Adrenal gland (tissue), 12 donors: ENCODE results near the gene ARAP2. TPM values are rescaled to one million over a fixed set of nuclear protein-coding genes. Genes with fewer than 3 reads are reported as not detected.

Experiments
- DNase-seq, 7 donors: peaks; one replicate each; pipeline ENCODE4 v3.0.0-alpha.2; 2019 to 2020
- H3K27ac ChIP-seq, 5 donors: fragments of 200-600 bp; sonication (generic) in 4 of 5; 1 replicate in 3 of 5; 2 replicates in 2 of 5; pipeline versions ENCODE4 v1.5.1 to v1.8.0; 2016 to 2020; ENCODE audit warnings: mild to moderate bottlenecking in 1 of 5
- H3K27me3 ChIP-seq: fragments of 200-600 bp; 2 replicates; pipeline ENCODE4 v1.8.0; 2021
- H3K36me3 ChIP-seq, 2 donors: fragments of 200-600 bp; replicated peaks in 1 of 2; 1 replicate in 1 of 2; 2 replicates in 1 of 2; pipeline versions ENCODE4 v1.5.1 to v1.8.0; 2018 to 2022
- H3K4me1 ChIP-seq, 2 donors: fragments of 200-600 bp; replicated peaks in 1 of 2; 1 replicate in 1 of 2; 2 replicates in 1 of 2; pipeline versions ENCODE4 v1.5.1 to v1.8.0; 2018 to 2021
- H3K4me3 ChIP-seq, 4 donors: fragments of 200-600 bp; sonication (generic) in 3 of 4; one replicate each; pipeline ENCODE4 v1.5.1; 2016 to 2018
- H3K9me3 ChIP-seq, 3 donors: fragments of 200-600 bp; sonication (generic) in 1 of 3; replicated peaks in 1 of 3; 1 replicate in 2 of 3; 2 replicates in 1 of 3; pipeline versions ENCODE4 v1.5.1 to v1.8.0; 2016 to 2021
- POLR2A ChIP-seq, 2 donors: fragments of 450-650 bp; IDR thresholded peaks; one replicate each; pipeline ENCODE4 v1.6.1; 2017; ENCODE audit warnings: antibody characterized with exemption in 2 of 2, mild to moderate bottlenecking in 2 of 2, moderate library complexity in 1 of 2
- WGBS, 4 donors: extraction: QIAGEN DNeasy Blood & Tissue Kit in 2 of 4; methylation state at CpG; one replicate each; pipeline versions ENCODE4 v1.1.5 to v1.1.7; 2013 to 2017; 5-methylcytosine and 5-hydroxymethylcytosine counted together
- intact Hi-C, 2 donors: fragments of 100-400 bp; cut with DNase I; formaldehyde crosslinking; loops; one replicate each; pipeline versions ENCODE4 v1.14.1 to v1.15.0; 2022 to 2023
- polyA plus RNA-seq, 3 donors: library from polyadenylated mRNA; stranded (reverse); fragments of 200-250 nt in 2 of 3; fragments of 350-450 nt in 1 of 3; fragmentation: Illumina TruSeq in 1 of 3; extraction: RNeasy Lipid Tissue Mini Kit (QIAGEN cat#74804) in 1 of 3; gene quantifications; one replicate each; pipeline ENCODE4 v1.2.3, GENCODE V29; 2013 to 2014
- total RNA-seq, 9 donors: library from RNA; depleted of rRNA in 4 of 9; stranded (reverse); fragments of >200 nt in 4 of 9; fragments of 120-200 nt in 1 of 9; fragmentation: NEBNext Ultra II Directional in 1 of 9; extraction: Animal tissue kit (Norgen Biotek cat#: 25700) in 1 of 9; gene quantifications; one replicate each; pipeline versions ENCODE4 v1.1.0 to v1.2.4, GENCODE V29; 2013 to 2023
- TF ChIP-seq, protein P1 (sequence below), 6 experiments: fragments of 450-650 bp in 4 of 6; fragments of 200-600 bp in 2 of 6; sonication (generic) in 1 of 6; IDR thresholded peaks; 1 replicate in 5 of 6; 2 replicates in 1 of 6; pipeline versions ENCODE4 v1.5.1 to v1.8.0; 2016 to 2021; ENCODE audit warnings: antibody characterized with exemption in 6 of 6, mild to moderate bottlenecking in 2 of 6, moderate library complexity in 1 of 6
- donor health status: healthy with polysubstance abuse.
- donor health status: Bipolar disorder and iron deficiency.
- donor health status: DM: yes; HTN: yes; CAD: no.
- donor health status: DM: no; HTN: no; CAD: no.
- donor health status: DM: no; HTN: no; CAD: no.
- donor health status: DM: yes; HTN: yes; CAD: no.

Gene ARAP2
- total and polyA plus RNA-seq, 12 donors, result 0.81 to 23.7 (median 4.4) TPM

- H3K4me3 ChIP-seq, result no peak overlapping the region
- no peak for DNase-seq
- TF ChIP-seq, protein P1, sequence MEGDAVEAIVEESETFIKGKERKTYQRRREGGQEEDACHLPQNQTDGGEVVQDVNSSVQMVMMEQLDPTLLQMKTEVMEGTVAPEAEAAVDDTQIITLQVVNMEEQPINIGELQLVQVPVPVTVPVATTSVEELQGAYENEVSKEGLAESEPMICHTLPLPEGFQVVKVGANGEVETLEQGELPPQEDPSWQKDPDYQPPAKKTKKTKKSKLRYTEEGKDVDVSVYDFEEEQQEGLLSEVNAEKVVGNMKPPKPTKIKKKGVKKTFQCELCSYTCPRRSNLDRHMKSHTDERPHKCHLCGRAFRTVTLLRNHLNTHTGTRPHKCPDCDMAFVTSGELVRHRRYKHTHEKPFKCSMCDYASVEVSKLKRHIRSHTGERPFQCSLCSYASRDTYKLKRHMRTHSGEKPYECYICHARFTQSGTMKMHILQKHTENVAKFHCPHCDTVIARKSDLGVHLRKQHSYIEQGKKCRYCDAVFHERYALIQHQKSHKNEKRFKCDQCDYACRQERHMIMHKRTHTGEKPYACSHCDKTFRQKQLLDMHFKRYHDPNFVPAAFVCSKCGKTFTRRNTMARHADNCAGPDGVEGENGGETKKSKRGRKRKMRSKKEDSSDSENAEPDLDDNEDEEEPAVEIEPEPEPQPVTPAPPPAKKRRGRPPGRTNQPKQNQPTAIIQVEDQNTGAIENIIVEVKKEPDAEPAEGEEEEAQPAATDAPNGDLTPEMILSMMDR (IDR thresholded peaks at IDR 0.05), result no peak
- no peak for TF ChIP-seq POLR2A (IDR thresholded peaks at IDR 0.05)
- no peak overlapping the region for H3K27ac ChIP-seq
- H3K4me1 ChIP-seq, result no peaks in the 10 kb centered on the region
- WGBS, 4 donors, result 29 to 42% (median 39%) methylated on average over 2 of the region's 2 CpGs
- no peaks in the 10 kb centered on the region for H3K27me3 ChIP-seq
- H3K36me3 ChIP-seq, result no peaks in the 10 kb centered on the region
- intact Hi-C loops, result no loop called here
- peaks cover 0 to 2% (median 0%) of the 10 kb centered on the region in 3 donors for H3K9me3 ChIP-seq
These were observed 44.6 kb upstream of the ARAP2 start for GRCh38 chr4:36288731-36289426.

DNA sequence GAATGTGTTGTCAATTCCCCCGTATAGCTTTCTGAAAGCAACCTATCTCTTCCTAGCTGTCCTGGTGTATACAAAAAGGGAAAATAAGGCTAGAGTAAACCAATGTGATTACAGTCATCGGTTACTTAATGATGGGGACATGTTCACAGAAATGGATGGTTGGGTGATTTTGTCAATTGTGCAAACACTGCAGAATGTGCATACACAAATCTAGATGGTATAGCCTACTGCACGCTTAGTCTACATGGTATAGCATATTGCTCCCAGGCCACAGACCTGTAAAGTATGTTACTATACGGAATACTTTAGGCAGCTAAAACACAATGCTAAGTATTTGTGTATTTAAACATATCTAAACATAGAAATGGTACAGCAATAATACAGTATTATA is 42.2 kb upstream of the ARAP2 start:
- 72 to 88% (median 82%) methylated on average over 4 of the region's 4 CpGs for WGBS, 4 donors

DNA sequence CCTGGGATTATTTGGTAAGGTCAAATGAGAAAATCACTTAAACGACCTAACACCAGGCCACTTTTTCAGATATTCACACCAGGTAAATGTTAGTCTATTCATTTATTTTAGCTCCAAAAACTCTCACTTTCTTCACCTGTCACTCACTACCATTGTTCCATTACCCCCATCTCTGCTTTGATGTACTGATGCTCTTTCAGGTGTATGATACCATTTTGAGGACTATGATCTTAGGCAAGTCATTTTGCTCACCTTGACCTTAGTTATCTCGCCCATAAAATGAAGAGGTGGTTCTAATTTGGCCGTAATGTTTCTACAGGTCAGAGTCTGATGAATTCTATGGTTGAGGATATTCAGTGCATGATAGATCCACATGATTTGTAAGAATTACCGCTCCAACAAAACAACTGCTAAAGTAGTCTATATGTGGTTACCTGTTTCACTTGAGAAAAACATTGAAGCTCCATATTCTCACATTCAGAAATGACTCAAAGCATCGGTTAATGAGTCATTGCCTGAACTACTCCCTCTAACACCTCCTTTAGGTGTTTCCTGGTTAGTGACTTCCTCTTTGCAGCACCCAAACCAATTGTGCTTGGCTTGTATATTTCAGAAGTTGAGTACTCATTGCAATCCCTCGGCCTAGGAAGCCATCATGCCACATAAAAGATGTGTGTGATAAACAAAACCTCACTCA is 41.6 kb upstream of the ARAP2 start:
- intact Hi-C loops, result no loop called here

More for the DNA sequence above, 42.2 kb upstream of the ARAP2 start:
- TF ChIP-seq POLR2A (IDR thresholded peaks at IDR 0.05), result no peak
- TF ChIP-seq, protein P1 (IDR thresholded peaks at IDR 0.05), result no peak
- no peak for DNase-seq
- Histone ChIP-seq H3K36me3 (no peaks in the 10 kb centered on the region), H3K27me3 (no peaks in the 10 kb centered on the region), H3K4me1 (no peaks in the 10 kb centered on the region), H3K9me3 (peaks cover 0 to 2% (median 0%) of the 10 kb centered on the region in 3 donors), H3K4me3 (no peak overlapping the region), H3K27ac (no peak overlapping the region)
- intact Hi-C loops, result no loop called here

GRCh38 chr4:36283912-36284465 is 39.7 kb upstream of the ARAP2 start:
- Histone ChIP-seq H3K27me3 (no peaks in the 10 kb centered on the region), H3K9me3 (peaks cover 0 to 2% (median 0%) of the 10 kb centered on the region in 3 donors), H3K36me3 (no peaks in the 10 kb centered on the region), H3K4me3 (no peak overlapping the region), H3K27ac (peak overlapping the region in 1 of 5 donors; percentile 35), H3K4me1 (no peaks in the 10 kb centered on the region)
- WGBS, 4 donors, result 53 to 74% (median 66%) methylated on average over 2 of the region's 2 CpGs
- DNase-seq, result no peak
- intact Hi-C loops, result no loop called here
- no peak for TF ChIP-seq POLR2A (IDR thresholded peaks at IDR 0.05)
- TF ChIP-seq, protein P1 (IDR thresholded peaks at IDR 0.05), result no peak

More for the DNA sequence above, 41.6 kb upstream of the ARAP2 start:
- Histone ChIP-seq H3K27me3 (no peaks in the 10 kb centered on the region), H3K9me3 (peaks cover 0 to 2% (median 0%) of the 10 kb centered on the region in 3 donors), H3K36me3 (no peaks in the 10 kb centered on the region), H3K27ac (no peak overlapping the region), H3K4me1 (no peaks in the 10 kb centered on the region), H3K4me3 (no peak overlapping the region)
- DNase-seq, result no peak
- WGBS, 4 donors, result 71 to 80% (median 73%) methylated on average over 6 of the region's 6 CpGs
- TF ChIP-seq, protein P1 (IDR thresholded peaks at IDR 0.05), result no peak
- no peak for TF ChIP-seq POLR2A (IDR thresholded peaks at IDR 0.05)
